Measurements from ENCODE around the gene PECR.

DNA sequence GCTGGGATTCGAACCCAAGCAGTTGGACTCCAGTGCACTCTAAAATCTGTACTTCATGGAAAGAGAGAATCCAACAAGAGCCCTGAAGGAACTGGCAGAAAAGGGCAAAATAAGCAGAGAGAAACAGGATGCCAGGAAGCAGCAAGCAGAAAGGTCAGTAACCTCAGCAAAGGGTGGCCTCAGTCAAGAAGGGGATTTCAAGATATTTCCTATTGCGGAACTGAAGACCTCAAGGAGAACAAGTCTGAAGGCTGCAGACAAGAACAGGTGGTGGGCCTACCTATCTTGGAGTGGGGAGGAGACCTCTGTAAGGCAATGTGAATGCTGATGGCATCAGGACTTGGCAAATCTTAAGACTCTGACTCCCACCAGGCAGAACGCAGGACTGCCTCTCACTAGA lies 48.2 kb downstream of the PECR start:
- TF ChIP-seq, protein P1, sequence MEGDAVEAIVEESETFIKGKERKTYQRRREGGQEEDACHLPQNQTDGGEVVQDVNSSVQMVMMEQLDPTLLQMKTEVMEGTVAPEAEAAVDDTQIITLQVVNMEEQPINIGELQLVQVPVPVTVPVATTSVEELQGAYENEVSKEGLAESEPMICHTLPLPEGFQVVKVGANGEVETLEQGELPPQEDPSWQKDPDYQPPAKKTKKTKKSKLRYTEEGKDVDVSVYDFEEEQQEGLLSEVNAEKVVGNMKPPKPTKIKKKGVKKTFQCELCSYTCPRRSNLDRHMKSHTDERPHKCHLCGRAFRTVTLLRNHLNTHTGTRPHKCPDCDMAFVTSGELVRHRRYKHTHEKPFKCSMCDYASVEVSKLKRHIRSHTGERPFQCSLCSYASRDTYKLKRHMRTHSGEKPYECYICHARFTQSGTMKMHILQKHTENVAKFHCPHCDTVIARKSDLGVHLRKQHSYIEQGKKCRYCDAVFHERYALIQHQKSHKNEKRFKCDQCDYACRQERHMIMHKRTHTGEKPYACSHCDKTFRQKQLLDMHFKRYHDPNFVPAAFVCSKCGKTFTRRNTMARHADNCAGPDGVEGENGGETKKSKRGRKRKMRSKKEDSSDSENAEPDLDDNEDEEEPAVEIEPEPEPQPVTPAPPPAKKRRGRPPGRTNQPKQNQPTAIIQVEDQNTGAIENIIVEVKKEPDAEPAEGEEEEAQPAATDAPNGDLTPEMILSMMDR (IDR thresholded peaks at IDR 0.05; ENCODE audit: borderline replicate concordance, extremely low read depth, low read length, poor library complexity, severe bottlenecking), result no peak
- TF ChIP-seq EZH2 (IDR thresholded peaks at IDR 0.05; ENCODE audit: borderline replicate concordance, low read depth, low read length, severe bottlenecking), result no peak
